Muscle layer of colon (tissue), 2 donors: ENCODE results near the gene RGS4.

Source experiments
- H3K27ac ChIP-seq: one replicate; pipeline ENCODE4 v1.7.0; 2013; ENCODE audit warnings: low read depth, mild to moderate bottlenecking, low read length, moderate library complexity
- H3K27me3 ChIP-seq, 2 donors: one replicate each; pipeline ENCODE4 v1.7.0; 2013; ENCODE audit warnings: low read length in 2 of 2, mild to moderate bottlenecking in 2 of 2; ENCODE audit not compliant: insufficient read depth in 2 of 2, control insufficient read depth in 1 of 2
- H3K36me3 ChIP-seq: one replicate; pipeline ENCODE4 v1.7.0; 2013; ENCODE audit warnings: mild to moderate bottlenecking, low read length; ENCODE audit not compliant: insufficient read depth
- H3K4me1 ChIP-seq: one replicate; pipeline ENCODE4 v1.7.0; 2013; ENCODE audit warnings: mild to moderate bottlenecking, low read length; ENCODE audit not compliant: insufficient read depth
- H3K4me3 ChIP-seq, 2 donors: one replicate each; pipeline ENCODE4 v1.7.0; 2013; ENCODE audit warnings: low read length in 2 of 2, low read depth in 1 of 2, mild to moderate bottlenecking in 1 of 2, moderate library complexity in 1 of 2
- H3K9ac ChIP-seq: one replicate; pipeline ENCODE4 v1.7.0; 2013; ENCODE audit warnings: low read length
- H3K9me3 ChIP-seq: one replicate; pipeline ENCODE4 v1.7.0; 2013; ENCODE audit warnings: mild to moderate bottlenecking, low read length
- donor health status: abdominal sarcoma.
- donor health status: Adenocarcinoma of cecum.

The RGS4 gene

GRCh38 chr1:163069142-163069541, at the start of gene RGS4:
Gene RGS4, plus strand, starts transcription at chr1:163069361. Its CDS starts 124 bp downstream, at chr1:163069485.
- H3K4me1 ChIP-seq = peaks cover 6% of the 10 kb centered on the region
- no peaks in the 10 kb centered on the region for H3K9me3 ChIP-seq
- H3K27ac ChIP-seq = peak within 1 kb of the TSS; percentile 74
- H3K36me3 ChIP-seq = no peaks in the 10 kb centered on the region
- H3K9ac ChIP-seq = no peak within 1 kb of the TSS
- H3K4me3 ChIP-seq = peak within 1 kb of the TSS; percentile 9 to 43
- no peaks in the 10 kb centered on the region for H3K27me3 ChIP-seq

GRCh38 chr1:163022129-163022528, 47.0 kb upstream of the RGS4 start:
- Histone ChIP-seq H3K9ac (no peak overlapping the region), H3K4me1 (no peaks in the 10 kb centered on the region), H3K9me3 (no peaks in the 10 kb centered on the region), H3K27ac (no peak overlapping the region), H3K36me3 (no peaks in the 10 kb centered on the region), H3K4me3 (no peak overlapping the region), H3K27me3 (no peaks in the 10 kb centered on the region)

GRCh38 chr1:163027610-163028009, 41.6 kb upstream of the RGS4 start:
- H3K4me1 ChIP-seq = no peaks in the 10 kb centered on the region
- no peak overlapping the region for H3K27ac ChIP-seq
- no peaks in the 10 kb centered on the region for H3K9me3 ChIP-seq
- no peaks in the 10 kb centered on the region for H3K36me3 ChIP-seq
- no peak overlapping the region for H3K9ac ChIP-seq
- no peak overlapping the region for H3K4me3 ChIP-seq
- no peaks in the 10 kb centered on the region for H3K27me3 ChIP-seq

GRCh38 chr1:163029901-163030300, 39.3 kb upstream of the RGS4 start:
- no peak overlapping the region for H3K9ac ChIP-seq
- H3K4me3 ChIP-seq = no peak overlapping the region
- H3K4me1 ChIP-seq = no peaks in the 10 kb centered on the region
- no peaks in the 10 kb centered on the region for H3K9me3 ChIP-seq
- no peaks in the 10 kb centered on the region for H3K36me3 ChIP-seq
- H3K27me3 ChIP-seq = no peaks in the 10 kb centered on the region
- no peak overlapping the region for H3K27ac ChIP-seq

GRCh38 chr1:163035446-163036249, 33.5 kb upstream of the RGS4 start:
- no peaks in the 10 kb centered on the region for H3K4me1 ChIP-seq
- H3K9me3 ChIP-seq = no peaks in the 10 kb centered on the region
- no peak overlapping the region for H3K27ac ChIP-seq
- H3K9ac ChIP-seq = no peak overlapping the region
- no peaks in the 10 kb centered on the region for H3K36me3 ChIP-seq
- H3K4me3 ChIP-seq = no peak overlapping the region
- H3K27me3 ChIP-seq = no peaks in the 10 kb centered on the region

- Histone ChIP-seq H3K27ac (no peak overlapping the region), H3K36me3 (no peaks in the 10 kb centered on the region), H3K4me3 (no peak overlapping the region), H3K4me1 (no peaks in the 10 kb centered on the region), H3K9ac (no peak overlapping the region), H3K27me3 (no peaks in the 10 kb centered on the region), H3K9me3 (no peaks in the 10 kb centered on the region)
Measured at GRCh38 chr1:163036671-163037070, 32.5 kb upstream of the RGS4 start.

DNA sequence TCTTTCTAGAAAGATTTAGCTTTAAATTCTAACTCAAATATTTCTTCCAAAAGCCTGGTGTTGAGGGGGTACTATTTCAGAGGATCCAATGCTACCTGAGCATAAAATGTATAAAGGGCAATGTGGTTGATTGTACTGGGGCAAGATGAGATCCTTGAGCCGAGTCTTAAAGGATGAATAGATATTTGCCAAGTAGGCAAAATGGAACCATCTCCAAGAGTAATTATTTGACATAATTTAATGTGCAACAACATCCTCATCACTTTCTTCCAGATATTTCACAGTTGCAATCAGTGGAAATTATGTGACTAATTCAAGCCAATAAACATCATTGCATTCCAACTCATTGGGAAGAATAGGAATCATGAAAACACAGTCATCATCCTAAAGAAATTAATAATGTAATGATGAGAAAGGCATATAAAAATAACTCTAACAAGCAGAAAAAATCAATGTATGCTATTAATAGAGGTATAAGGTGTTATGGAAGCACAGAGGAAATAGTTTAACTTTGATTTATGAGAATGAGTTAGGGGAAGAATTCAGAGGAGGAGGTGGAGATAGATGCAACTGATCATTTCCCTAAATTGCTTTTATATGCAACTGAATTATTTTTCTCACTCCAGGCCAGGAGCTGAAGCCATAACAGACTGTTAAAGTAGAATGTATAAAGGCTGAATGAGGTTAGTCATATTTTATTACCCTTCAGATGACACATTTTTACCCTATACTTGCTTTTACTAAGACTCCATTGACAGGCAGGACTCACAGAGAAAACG, 30.0 kb upstream of the RGS4 start:
- no peaks in the 10 kb centered on the region for H3K4me1 ChIP-seq

GRCh38 chr1:163039707-163040093, 29.5 kb upstream of the RGS4 start:
- H3K4me1 ChIP-seq = no peaks in the 10 kb centered on the region
- no peak overlapping the region for H3K4me3 ChIP-seq
- H3K36me3 ChIP-seq = no peaks in the 10 kb centered on the region
- no peaks in the 10 kb centered on the region for H3K27me3 ChIP-seq
- H3K27ac ChIP-seq = no peak overlapping the region
- no peak overlapping the region for H3K9ac ChIP-seq
- no peaks in the 10 kb centered on the region for H3K9me3 ChIP-seq

More for the DNA sequence above, 30.0 kb upstream of the RGS4 start:
- Histone ChIP-seq H3K27me3 (no peaks in the 10 kb centered on the region), H3K9ac (no peak overlapping the region), H3K9me3 (no peaks in the 10 kb centered on the region), H3K27ac (no peak overlapping the region), H3K4me3 (no peak overlapping the region), H3K36me3 (no peaks in the 10 kb centered on the region)

- no peaks in the 10 kb centered on the region for H3K4me1 ChIP-seq
- no peaks in the 10 kb centered on the region for H3K9me3 ChIP-seq
- no peak overlapping the region for H3K9ac ChIP-seq
- no peak overlapping the region for H3K4me3 ChIP-seq
- no peaks in the 10 kb centered on the region for H3K36me3 ChIP-seq
- H3K27me3 ChIP-seq = no peaks in the 10 kb centered on the region
- H3K27ac ChIP-seq = no peak overlapping the region
Measured at GRCh38 chr1:163046071-163046470, 23.1 kb upstream of the RGS4 start.

DNA sequence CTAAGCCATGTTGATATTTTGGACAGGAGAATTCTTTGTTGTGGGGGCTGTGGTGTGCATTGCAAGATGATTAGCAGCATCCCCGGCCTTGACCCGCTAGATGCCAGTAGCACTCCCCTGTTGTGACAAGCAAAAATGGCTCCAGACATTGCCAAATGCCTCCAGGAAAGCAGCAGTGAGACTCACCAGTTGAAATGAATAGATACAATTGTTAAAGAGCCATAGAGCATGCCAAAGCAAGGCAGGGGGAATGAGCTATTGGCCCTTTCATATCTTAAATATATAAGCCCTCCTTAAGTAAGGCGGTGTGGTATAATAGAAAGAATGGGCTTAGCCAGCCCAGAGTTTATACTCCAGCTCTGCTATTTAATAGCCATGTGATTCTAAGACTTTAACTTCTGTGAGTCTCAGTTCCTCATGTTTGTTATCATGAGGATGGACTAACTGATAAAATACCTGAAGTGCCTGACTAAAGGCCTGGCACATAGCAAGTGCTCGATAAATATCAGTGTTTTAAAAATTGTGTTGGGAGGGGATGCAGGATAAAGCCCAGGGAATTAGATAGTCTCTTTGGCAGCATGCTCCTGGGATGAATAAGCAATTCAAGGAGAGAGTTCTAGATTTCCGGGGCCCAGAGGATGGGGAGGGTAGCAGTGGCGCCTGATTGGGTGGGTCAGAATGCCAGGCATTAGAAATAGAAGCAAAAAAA, 21.1 kb upstream of the RGS4 start:
- H3K27me3 ChIP-seq = no peaks in the 10 kb centered on the region
- H3K27ac ChIP-seq = no peak overlapping the region
- no peaks in the 10 kb centered on the region for H3K9me3 ChIP-seq
- no peaks in the 10 kb centered on the region for H3K36me3 ChIP-seq
- no peaks in the 10 kb centered on the region for H3K4me1 ChIP-seq
- H3K4me3 ChIP-seq = no peak overlapping the region
- no peak overlapping the region for H3K9ac ChIP-seq

- Histone ChIP-seq H3K36me3 (no peaks in the 10 kb centered on the region), H3K27me3 (no peaks in the 10 kb centered on the region), H3K4me3 (no peak overlapping the region), H3K9ac (no peak overlapping the region), H3K9me3 (no peaks in the 10 kb centered on the region), H3K27ac (no peak overlapping the region), H3K4me1 (no peaks in the 10 kb centered on the region)
Measured at GRCh38 chr1:163048869-163049268, 20.3 kb upstream of the RGS4 start.
